ENCODE data around the gene AMPD1. TPM values are rescaled to one million over a fixed set of nuclear protein-coding genes. Genes with fewer than 3 reads are reported as not detected.

Gene AMPD1
- total RNA-seq, 1 donor from 2014 or later, result not detected

- H3K27me3 Mint-ChIP-seq, result no peaks in the 10 kb centered on the region
- H3K27ac Mint-ChIP-seq, result no peak overlapping the region
- DNase-seq (ENCODE audit: extremely low spot score, unreplicated experiment), result no peak
- H3K36me3 Mint-ChIP-seq, result no peaks in the 10 kb centered on the region
- H3K4me3 Mint-ChIP-seq, result no peak overlapping the region
- H3K9me3 Mint-ChIP-seq, result no peaks in the 10 kb centered on the region
- no peaks in the 10 kb centered on the region for H3K4me1 Mint-ChIP-seq (ENCODE audit: unreplicated experiment)
- no peak for TF ChIP-seq CTCF (conservative IDR thresholded peaks at IDR 0.05)
Observed at GRCh38 chr1:114638910-114639309, 56.4 kb downstream of the AMPD1 start.

GRCh38 chr1:114632427-114632826 is 62.9 kb downstream of the AMPD1 start:
- no peaks in the 10 kb centered on the region for H3K27me3 Mint-ChIP-seq
- no peaks in the 10 kb centered on the region for H3K9me3 Mint-ChIP-seq
- no peaks in the 10 kb centered on the region for H3K36me3 Mint-ChIP-seq
- DNase-seq (ENCODE audit: extremely low spot score, unreplicated experiment), result no peak
- TF ChIP-seq CTCF (conservative IDR thresholded peaks at IDR 0.05), result no peak
- H3K27ac Mint-ChIP-seq, result no peak overlapping the region
- H3K4me3 Mint-ChIP-seq, result no peak overlapping the region
- no peaks in the 10 kb centered on the region for H3K4me1 Mint-ChIP-seq (ENCODE audit: unreplicated experiment)

GRCh38 chr1:114627107-114627506 is 68.2 kb downstream of the AMPD1 start:
- Mint-ChIP-seq H3K27ac (no peak overlapping the region), H3K4me1 (ENCODE audit: unreplicated experiment) (no peaks in the 10 kb centered on the region), H3K27me3 (no peaks in the 10 kb centered on the region), H3K4me3 (no peak overlapping the region), H3K9me3 (no peaks in the 10 kb centered on the region), H3K36me3 (no peaks in the 10 kb centered on the region)
- no peak for DNase-seq (ENCODE audit: extremely low spot score, unreplicated experiment)
- no peak for TF ChIP-seq CTCF (conservative IDR thresholded peaks at IDR 0.05)

GRCh38 chr1:114623364-114623763 is 72.0 kb downstream of the AMPD1 start:
- Mint-ChIP-seq H3K27ac (no peak overlapping the region), H3K4me3 (no peak overlapping the region), H3K4me1 (ENCODE audit: unreplicated experiment) (no peaks in the 10 kb centered on the region), H3K9me3 (no peaks in the 10 kb centered on the region), H3K27me3 (no peaks in the 10 kb centered on the region), H3K36me3 (peaks cover under 1% of the 10 kb centered on the region)
- TF ChIP-seq CTCF (conservative IDR thresholded peaks at IDR 0.05), result no peak
- DNase-seq (ENCODE audit: extremely low spot score, unreplicated experiment), result no peak

Other genes starting within 250 kb of the AMPD1 start
- 45.8 and 46.6 TPM in 2 replicates for gene TRIM33, start 184.3 kb downstream of the AMPD1 start, total RNA-seq (ENCODE audit: low replicate concordance)
- 42.2 and 45.5 TPM in 2 replicates for gene BCAS2, start 113.9 kb downstream of the AMPD1 start, total RNA-seq (ENCODE audit: low replicate concordance)
- gene DENND2C, start 25.5 kb downstream of the AMPD1 start, total RNA-seq (ENCODE audit: low replicate concordance), result 3.6 and 8.8 TPM in 2 replicates
- gene NRAS, start 21.2 kb upstream of the AMPD1 start, total RNA-seq (ENCODE audit: low replicate concordance), result 49.4 and 54.8 TPM in 2 replicates
- gene CSDE1, start 62.4 kb upstream of the AMPD1 start, total RNA-seq (ENCODE audit: low replicate concordance), result 532 and 538 TPM in 2 replicates
- 64.6 and 69.1 TPM in 2 replicates for gene SIKE1, start 85.1 kb upstream of the AMPD1 start, total RNA-seq (ENCODE audit: low replicate concordance)
- gene SYCP1, start 159.3 kb upstream of the AMPD1 start, total RNA-seq (ENCODE audit: low replicate concordance), result not detected in 2 replicates

All from type B pancreatic cell (in vitro differentiated cells).